ENCODE measurements around the gene TBP. TPM values are rescaled to one million over a fixed set of nuclear protein-coding genes. Genes with fewer than 3 reads are reported as not detected.

TBP gene
- total and polyA plus RNA-seq, 12 donors, result 10.4 to 27.8 (median 15.1) TPM

- no peaks in the 10 kb centered on the region for H3K9me3 ChIP-seq (replicated peaks in 1 of 3)
- intact Hi-C loops (cut with DNase I), result loop anchor here in 1 of 2 donors (10.0 kb wide), 1 partner anchor 702 kb away; no protein-coding TSS in a partner anchor
- 82 to 92% (median 89%) methylated on average over 5 of the region's 5 CpGs for WGBS, 4 donors
- no peak for DNase-seq
- peaks cover 0 to 85% of the 10 kb centered on the region in 2 donors for H3K36me3 ChIP-seq (replicated peaks in 1 of 2)
- TF ChIP-seq POLR2A (IDR thresholded peaks at IDR 0.05), result no peak
- no peak for TF ChIP-seq CTCF (IDR thresholded peaks at IDR 0.05)
- no peaks in the 10 kb centered on the region for H3K27me3 ChIP-seq
- H3K27ac ChIP-seq, result no peak overlapping the region
- peaks cover 0 to 7% of the 10 kb centered on the region in 2 donors for H3K4me1 ChIP-seq (replicated peaks in 1 of 2)
- H3K4me3 ChIP-seq, result no peak overlapping the region
Measured at GRCh38 chr6:170536671-170537070, 17.5 kb upstream of the TBP start.

DNA sequence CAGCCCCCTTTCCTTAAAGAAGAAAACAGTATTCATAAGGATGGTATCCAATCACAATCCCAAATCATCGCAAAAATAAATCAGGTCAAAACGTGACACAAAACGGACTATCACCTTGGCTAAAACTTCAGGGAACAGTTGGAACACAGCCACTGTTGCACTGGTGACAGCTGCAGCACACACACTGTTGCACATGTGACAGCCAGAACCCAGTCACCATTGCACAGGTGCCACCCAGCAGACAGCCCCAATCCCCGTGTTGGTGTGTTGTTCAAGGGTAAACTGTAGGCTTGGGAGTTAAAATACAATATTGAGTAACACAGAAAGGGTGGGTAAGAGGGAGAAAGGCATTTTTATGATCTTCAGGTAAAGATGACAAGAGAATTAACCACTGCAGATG, 16.8 kb upstream of the TBP start:
- intact Hi-C loops (cut with DNase I), result loop anchor here in 1 of 2 donors (10.0 kb wide), 1 partner anchor 703 kb away; no protein-coding TSS in a partner anchor
- H3K4me3 ChIP-seq, result no peak overlapping the region
- H3K27ac ChIP-seq, result no peak overlapping the region
- no peak for TF ChIP-seq CTCF (IDR thresholded peaks at IDR 0.05)
- TF ChIP-seq POLR2A (IDR thresholded peaks at IDR 0.05), result no peak
- no peak for DNase-seq
- H3K36me3 ChIP-seq (replicated peaks in 1 of 2), result peaks cover 0 to 92% of the 10 kb centered on the region in 2 donors
- WGBS, 4 donors, result 74 to 82% (median 78%) methylated on average over 4 of the region's 4 CpGs
- H3K9me3 ChIP-seq (replicated peaks in 1 of 3), result no peaks in the 10 kb centered on the region
- peaks cover 0 to 11% of the 10 kb centered on the region in 2 donors for H3K4me1 ChIP-seq (replicated peaks in 1 of 2)
- H3K27me3 ChIP-seq, result no peaks in the 10 kb centered on the region

DNA sequence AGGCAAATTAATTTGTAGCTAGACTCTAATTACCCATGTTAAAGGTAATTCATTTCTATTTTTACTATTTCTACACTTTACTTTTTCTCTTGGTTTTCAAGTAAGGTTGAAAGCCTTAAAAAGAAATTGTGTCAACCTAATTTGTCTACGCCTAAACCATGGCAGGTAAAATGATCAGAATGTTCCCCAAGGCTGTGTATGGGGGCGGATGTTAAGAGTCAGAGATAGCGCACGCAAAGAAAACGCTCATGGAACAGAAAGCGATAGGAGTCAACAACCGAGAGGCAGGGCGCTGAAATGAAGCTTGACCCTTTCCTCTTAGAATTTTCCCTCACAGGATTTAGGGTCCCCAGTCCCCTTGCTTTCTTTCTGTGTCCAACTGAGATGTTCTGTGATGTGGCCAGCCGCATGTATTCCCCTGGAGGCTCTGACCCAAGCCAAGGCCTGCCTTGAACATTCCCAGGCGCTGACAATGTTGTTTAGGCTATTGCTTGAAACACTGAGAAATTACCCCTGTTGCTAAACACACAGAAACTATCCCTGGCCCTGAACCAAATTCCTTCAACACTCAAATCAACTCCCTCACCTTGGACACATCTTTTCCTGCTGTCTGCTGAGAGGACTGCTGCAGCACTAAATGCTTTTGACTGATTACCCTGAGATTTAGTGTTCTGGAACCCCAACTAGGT, 12.0 kb upstream of the TBP start:
- WGBS, 4 donors, result 86 to 95% (median 88%) methylated on average over 10 of the region's 10 CpGs
- Histone ChIP-seq H3K4me1 (replicated peaks in 1 of 2) (peaks cover 0 to 11% of the 10 kb centered on the region in 2 donors), H3K27ac (no peak overlapping the region), H3K27me3 (no peaks in the 10 kb centered on the region), H3K36me3 (replicated peaks in 1 of 2) (peaks cover 0 to 92% of the 10 kb centered on the region in 2 donors), H3K4me3 (no peak overlapping the region), H3K9me3 (replicated peaks in 1 of 3) (no peaks in the 10 kb centered on the region)
- TF ChIP-seq CTCF (IDR thresholded peaks at IDR 0.05), result no peak
- no peak for TF ChIP-seq POLR2A (IDR thresholded peaks at IDR 0.05)
- DNase-seq, result peak in 1 of 7 donors; percentile 8
- intact Hi-C loops (cut with DNase I), result no loop called here

DNA sequence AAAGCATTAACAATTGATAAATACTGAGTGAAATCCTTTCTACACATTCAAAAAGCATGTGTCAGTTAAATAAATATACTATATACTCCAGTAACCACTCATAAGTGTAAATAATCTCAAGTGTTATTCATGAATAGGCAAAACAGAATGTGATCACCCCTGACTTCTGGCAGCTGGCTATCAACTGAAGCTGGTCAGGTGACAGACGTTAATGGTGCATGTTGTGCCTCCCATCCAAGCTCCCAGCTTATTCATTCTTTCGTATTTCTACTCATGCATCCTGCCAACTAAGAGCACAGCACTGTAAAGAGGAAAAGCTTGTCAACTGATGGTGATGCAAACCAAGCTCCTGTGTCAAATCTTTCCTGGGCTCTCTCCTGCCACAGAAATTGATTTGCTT, 8.8 kb upstream of the TBP start:
- H3K27ac ChIP-seq, result no peak overlapping the region
- TF ChIP-seq POLR2A (IDR thresholded peaks at IDR 0.05) (no peak), CTCF (IDR thresholded peaks at IDR 0.05) (no peak)
- peaks cover 0 to 78% of the 10 kb centered on the region in 2 donors for H3K36me3 ChIP-seq (replicated peaks in 1 of 2)
- DNase-seq, result no peak
- H3K9me3 ChIP-seq (replicated peaks in 1 of 3), result no peaks in the 10 kb centered on the region
- H3K27me3 ChIP-seq, result no peaks in the 10 kb centered on the region
- WGBS, 4 donors, result 16 to 36% (median 35%) methylated on average over 2 of the region's 2 CpGs
- H3K4me1 ChIP-seq (replicated peaks in 1 of 2), result peaks cover 0 to 28% of the 10 kb centered on the region in 2 donors
- H3K4me3 ChIP-seq, result no peak overlapping the region
- intact Hi-C loops (cut with DNase I), result no loop called here

All from adrenal gland (tissue), 12 donors.